WI38 (cell line): Measurements from ENCODE around the gene IL4R.

Source experiments
- H3K4me3 ChIP-seq: 2 replicates; pipeline ENCODE4 v1.5.1; 2011; ENCODE audit warnings: low read depth, mild to moderate bottlenecking, control low read depth, low read length
- CTCF ChIP-seq: IDR thresholded peaks from 2 replicates; pipeline ENCODE4 v1.5.1; 2012; ENCODE audit warnings: low read depth, mild to moderate bottlenecking, control low read depth, low read length

The IL4R gene

GRCh38 chr16:27401768-27402568, 88.2 kb downstream of the IL4R start, which contains the start of gene IL21R:
Gene IL21R (plus strand): TSS chr16:27402174. CDS start chr16:27430072, 27,898 bp downstream.
- H3K4me3 ChIP-seq: peak within 1 kb of the TSS; percentile 29
- TF ChIP-seq CTCF: no peak

GRCh38 chr16:27402569-27402963, 88.8 kb downstream of the IL4R start:
- peak overlapping the region; percentile 29 for H3K4me3 ChIP-seq
- TF ChIP-seq CTCF: no peak

GRCh38 chr16:27402964-27403600, 89.3 kb downstream of the IL4R start:
- H3K4me3 ChIP-seq: no peak overlapping the region
- TF ChIP-seq CTCF: no peak

GRCh38 chr16:27403601-27403992, 89.8 kb downstream of the IL4R start:
- H3K4me3 ChIP-seq: no peak overlapping the region
- TF ChIP-seq CTCF: no peak

- TF ChIP-seq CTCF: no peak
- no peak overlapping the region for H3K4me3 ChIP-seq
Observed at GRCh38 chr16:27404163-27404823, 90.5 kb downstream of the IL4R start.

- H3K4me3 ChIP-seq: no peak overlapping the region
- no peak for TF ChIP-seq CTCF
Observed at GRCh38 chr16:27405546-27406451, 92.0 kb downstream of the IL4R start.
